GM19452 (cell line): ENCODE results near the gene SRA1.

Experiments used
- ATAC-seq: cut with Tn5 transposase; IDR thresholded peaks from one replicate; pipeline ENCODE4 v1.9.1; 2021; ENCODE audit not compliant: unreplicated experiment

Gene SRA1

DNA sequence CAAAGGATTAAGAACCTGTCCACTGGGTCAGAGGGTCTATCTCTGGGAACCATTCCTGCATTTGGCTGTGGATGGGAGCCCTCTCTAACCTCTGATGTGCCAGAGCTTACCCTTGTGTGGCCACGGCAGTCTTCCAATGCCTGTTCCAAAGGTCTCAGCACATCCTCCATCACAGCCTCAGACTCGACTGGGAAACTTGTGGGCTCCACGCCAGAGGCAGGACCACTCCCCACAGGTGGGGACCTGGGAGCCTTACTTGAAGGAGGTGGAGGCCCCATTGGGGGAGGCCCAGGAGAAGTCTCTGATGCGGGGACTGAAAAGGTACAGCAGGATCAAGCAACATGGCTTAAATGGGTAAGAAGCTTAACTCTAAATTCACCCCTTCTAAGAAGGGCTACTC lies 5.4 kb downstream of the SRA1 start:
- ATAC-seq, result no peak

- ATAC-seq, result no peak
Measured at GRCh38 chr5:140550147-140551079, 6.9 kb downstream of the SRA1 start.

DNA sequence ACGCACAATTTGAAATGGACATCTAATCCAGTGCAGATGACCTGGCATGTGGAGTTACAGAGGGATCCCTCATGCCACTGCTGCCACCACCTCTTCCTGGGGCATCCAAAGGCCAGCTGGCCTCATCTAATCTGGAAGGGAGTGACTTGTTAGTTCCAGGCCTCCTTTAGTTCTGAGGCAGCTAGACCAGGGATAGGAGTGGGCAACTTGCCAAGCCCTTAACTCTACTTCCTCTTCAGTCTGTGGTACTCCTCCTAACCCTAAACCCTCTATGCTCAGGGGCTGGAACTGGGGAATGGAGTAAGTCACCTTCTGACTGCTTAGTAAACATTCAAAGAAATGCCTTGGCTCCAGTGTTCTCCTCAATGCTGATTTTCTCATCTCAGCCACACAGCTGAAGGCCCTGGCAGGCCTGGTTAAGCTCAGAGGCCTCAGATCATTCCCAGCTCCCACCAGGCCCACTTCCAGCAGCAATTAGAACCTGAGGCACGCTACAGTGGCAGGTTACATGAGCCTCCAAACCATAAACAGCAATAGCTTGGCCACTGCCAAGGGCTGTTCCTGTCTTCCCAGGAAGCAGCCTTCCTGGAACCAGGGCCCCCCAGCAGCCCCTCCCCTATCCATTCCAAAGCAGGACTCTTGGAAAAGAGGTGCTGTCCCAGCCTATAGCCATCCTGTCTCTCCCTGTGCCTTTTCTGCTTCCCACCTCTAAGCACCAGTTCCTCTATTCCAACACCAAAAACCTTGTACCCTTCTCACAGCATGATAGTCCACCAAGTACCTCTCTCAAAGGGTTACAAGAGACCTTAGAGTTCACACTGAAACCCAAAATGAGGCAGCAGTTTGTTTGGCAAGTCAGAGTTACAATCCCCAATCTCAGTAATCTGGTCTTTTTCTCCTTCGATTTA lies 7.8 kb downstream of the SRA1 start:
- ATAC-seq, result no peak

GRCh38 chr5:140548791-140549190 lies 8.5 kb downstream of the SRA1 start:
- ATAC-seq, result no peak

DNA sequence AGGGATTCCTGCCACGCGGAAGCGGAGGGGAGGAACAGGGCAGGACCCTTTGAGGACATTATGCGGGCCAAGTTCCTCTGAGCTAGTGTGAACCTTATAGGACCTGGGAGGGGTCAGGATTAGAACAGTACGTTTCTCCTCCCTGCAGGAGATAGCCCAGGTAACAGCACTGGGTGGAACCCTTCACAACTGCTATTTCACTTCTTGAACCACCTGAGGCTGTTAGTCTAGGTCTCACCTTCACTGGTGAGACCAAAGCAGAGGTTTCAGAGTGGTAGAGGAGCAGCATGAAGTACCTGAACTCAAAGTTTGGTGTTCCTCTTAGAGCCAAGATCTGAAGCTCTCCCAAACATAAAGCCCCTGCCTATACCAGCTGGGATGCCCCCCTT lies 9.0 kb downstream of the SRA1 start:
- ATAC-seq, result no peak

DNA sequence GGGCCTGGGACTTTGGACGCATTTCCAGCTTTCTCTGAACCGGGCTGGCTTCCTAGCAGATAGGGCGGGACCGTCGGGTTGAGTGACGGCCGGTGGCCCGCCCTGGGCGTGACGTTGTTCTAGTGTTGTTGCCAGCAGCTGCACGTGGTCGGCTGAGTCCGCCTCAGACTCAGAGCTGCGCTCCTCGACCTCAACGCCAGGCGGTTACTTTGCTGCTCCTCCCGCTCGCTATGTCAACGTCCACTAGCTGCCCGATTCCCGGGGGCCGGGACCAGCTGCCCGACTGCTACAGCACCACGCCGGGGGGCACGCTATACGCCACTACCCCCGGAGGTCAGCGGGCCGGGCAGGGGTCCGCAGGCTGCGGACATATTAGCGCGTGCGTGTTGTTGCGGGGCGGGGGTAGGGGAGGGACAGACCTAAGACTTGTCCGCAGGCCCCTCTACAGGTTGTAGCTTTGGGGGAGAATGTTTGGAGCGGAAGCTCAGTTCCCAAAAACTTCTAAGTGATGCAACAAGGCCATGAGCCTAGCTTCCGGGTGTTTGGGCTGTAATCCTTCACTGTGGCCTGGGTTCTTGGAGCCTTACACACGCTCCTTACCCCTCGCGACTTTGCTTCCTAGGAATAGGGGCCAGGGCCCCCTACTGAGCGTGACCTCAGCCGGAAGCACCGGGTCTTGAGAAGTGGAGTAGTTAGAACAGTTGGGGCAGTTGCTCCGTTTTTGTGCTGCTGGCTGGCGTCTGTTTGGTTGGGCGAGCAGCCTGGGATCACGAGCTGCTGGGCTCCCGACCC lies 9.6 kb downstream of the SRA1 start, which contains the start of gene EIF4EBP3:
Gene EIF4EBP3, plus strand, starts transcription at position 155 of the 792 bp plus-strand sequence. Its CDS starts 76 bp downstream, at position 231.
- ATAC-seq, result peak; percentile 98

GRCh38 chr5:140546851-140547507 lies 10.3 kb downstream of the SRA1 start:
- no peak for ATAC-seq

GRCh38 chr5:140545606-140546005 lies 11.7 kb downstream of the SRA1 start:
- ATAC-seq, result no peak

GRCh38 chr5:140544986-140545385 lies 12.3 kb downstream of the SRA1 start:
- no peak for ATAC-seq

DNA sequence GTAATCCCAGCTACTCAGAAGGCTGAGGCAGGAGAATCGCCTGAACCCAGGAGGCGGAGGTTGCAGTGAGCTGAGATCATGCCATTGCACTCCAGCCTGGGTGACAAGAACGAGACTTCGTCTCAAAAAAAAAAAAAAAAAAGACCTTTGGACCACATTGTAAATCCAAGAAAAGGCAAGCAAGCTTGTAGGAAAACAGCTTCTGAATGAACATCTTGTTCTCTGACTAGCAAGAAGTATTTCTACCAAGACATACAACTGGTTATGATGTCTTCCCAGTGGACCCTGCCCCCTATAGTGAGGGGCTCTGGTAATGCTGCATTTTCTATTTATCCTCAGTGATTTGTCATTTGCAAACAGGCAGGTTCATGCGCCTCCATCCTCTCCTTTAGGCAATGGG lies 14.3 kb downstream of the SRA1 start:
- no peak for ATAC-seq

DNA sequence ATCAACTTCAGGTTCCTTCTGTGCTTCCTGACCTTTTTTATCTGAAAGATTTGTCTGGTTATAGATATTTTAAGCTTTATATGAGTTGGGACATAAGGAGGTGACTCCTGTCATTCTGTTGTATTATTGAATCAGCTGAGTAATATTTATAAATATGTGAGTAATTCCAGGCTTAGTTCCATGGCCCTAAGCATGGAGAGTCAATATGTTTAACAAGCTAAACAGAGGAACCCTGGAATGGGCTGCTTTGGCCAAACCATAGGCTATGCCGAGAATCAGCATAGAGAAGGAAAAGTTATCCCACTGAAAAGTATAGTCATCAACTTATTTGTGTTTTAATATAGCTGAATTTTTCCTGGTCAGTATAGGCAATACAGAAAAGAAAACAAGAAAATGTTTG lies 17.0 kb downstream of the SRA1 start:
- ATAC-seq, result no peak

GRCh38 chr5:140524003-140524402 lies 33.3 kb downstream of the SRA1 start:
- ATAC-seq, result no peak

DNA sequence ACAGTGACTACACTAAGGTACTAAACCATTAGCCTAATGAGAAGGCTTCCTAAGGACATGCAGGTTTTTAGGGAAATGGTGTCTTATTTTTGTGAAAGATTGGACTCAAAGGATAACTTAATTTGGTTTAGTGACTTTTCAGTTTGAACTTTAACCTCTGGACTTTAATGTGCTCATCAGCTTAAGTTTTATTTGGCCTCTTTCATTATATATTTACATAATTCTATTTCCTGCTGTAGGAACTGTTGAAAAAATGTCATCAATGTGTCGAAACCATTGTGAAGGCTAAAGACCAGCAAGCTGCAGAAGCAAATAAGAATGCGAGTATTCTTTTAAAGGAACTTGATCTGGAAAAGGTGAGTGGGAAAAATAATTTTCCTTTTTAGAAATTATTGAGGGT lies 44.1 kb downstream of the SRA1 start:
- ATAC-seq, result no peak

DNA sequence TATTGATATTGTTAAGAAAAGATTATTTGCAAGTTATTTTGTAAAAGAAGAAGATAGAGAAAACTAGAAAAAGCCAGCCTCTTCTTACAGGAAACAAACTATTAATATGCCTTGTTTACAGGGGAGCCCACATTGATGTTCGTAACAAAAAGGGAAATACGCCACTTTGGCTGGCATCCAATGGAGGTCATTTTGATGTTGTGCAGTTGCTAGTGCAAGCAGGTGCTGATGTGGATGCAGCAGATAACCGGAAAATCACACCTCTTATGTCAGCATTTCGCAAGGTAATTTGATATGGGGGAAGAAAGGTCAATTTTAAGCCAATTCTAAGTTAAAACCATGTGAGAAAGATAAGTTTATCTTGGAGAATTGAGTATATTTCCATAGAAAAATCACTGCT lies 47.4 kb downstream of the SRA1 start:
- no peak for ATAC-seq

DNA sequence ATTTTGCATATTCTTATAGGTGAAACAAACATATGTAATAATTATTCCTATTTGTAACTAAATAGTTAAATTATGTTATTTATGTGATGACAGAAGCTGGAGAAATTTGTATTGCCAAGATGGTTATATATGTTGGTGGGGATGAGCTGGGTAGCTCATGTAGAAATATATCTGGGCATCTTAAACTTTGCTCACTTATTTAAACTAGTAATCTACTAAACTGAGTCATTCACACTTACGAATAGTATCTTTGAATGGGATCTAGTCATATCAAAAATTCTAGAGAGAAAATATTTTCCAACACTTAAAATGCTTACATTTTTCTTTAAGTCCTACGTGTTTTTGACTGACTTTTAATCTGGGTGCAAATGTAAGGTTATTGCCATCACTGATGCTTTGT lies 54.4 kb downstream of the SRA1 start:
- no peak for ATAC-seq
